Measurements from ENCODE around the gene THUMPD3.

- TF ChIP-seq CTCF (IDR thresholded peaks at IDR 0.05) (peak in 1 of 4 experiments; percentile 15), EP300 (IDR thresholded peaks at IDR 0.05) (no peak), POLR2A (IDR thresholded peaks at IDR 0.05) (no peak), POLR2AphosphoS5 (IDR thresholded peaks at IDR 0.05) (peak; percentile 49)
Measured at GRCh38 chr3:9399746-9400145, 36.9 kb downstream of the THUMPD3 start.
